Measurements from ENCODE around the gene PIK3AP1.

PIK3AP1 gene

GRCh38 chr10:96708456-96708855 is 11.9 kb downstream of the PIK3AP1 start:
- Histone ChIP-seq H3K4me1 (ENCODE audit: low read depth, poor library complexity, severe bottlenecking) (no peaks in the 10 kb centered on the region), H3K4me3 (IDR thresholded peaks at IDR 0.05; ENCODE audit: insufficient read depth, low read depth, low read length) (no peak overlapping the region), H3K9ac (no peak overlapping the region), H3K27me3 (ENCODE audit: insufficient read depth, low read depth) (no peaks in the 10 kb centered on the region), H4K20me1 (ENCODE audit: insufficient read depth) (no peaks in the 10 kb centered on the region), H2AFZ (ENCODE audit: low read depth) (no peak overlapping the region), H3K36me3 (ENCODE audit: insufficient read depth) (no peaks in the 10 kb centered on the region), H3K79me2 (ENCODE audit: insufficient read depth, low read depth) (no peaks in the 10 kb centered on the region), H3K27ac (no peak overlapping the region), H3K4me2 (no peak overlapping the region)
- TF ChIP-seq, protein P1, sequence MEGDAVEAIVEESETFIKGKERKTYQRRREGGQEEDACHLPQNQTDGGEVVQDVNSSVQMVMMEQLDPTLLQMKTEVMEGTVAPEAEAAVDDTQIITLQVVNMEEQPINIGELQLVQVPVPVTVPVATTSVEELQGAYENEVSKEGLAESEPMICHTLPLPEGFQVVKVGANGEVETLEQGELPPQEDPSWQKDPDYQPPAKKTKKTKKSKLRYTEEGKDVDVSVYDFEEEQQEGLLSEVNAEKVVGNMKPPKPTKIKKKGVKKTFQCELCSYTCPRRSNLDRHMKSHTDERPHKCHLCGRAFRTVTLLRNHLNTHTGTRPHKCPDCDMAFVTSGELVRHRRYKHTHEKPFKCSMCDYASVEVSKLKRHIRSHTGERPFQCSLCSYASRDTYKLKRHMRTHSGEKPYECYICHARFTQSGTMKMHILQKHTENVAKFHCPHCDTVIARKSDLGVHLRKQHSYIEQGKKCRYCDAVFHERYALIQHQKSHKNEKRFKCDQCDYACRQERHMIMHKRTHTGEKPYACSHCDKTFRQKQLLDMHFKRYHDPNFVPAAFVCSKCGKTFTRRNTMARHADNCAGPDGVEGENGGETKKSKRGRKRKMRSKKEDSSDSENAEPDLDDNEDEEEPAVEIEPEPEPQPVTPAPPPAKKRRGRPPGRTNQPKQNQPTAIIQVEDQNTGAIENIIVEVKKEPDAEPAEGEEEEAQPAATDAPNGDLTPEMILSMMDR (conservative IDR thresholded peaks at IDR 0.05; ENCODE audit: low read depth, low read length), result no peak

GRCh38 chr10:96706331-96706853 is 13.9 kb downstream of the PIK3AP1 start:
- Histone ChIP-seq H2AFZ (ENCODE audit: low read depth) (no peak overlapping the region), H3K9ac (no peak overlapping the region), H3K79me2 (ENCODE audit: insufficient read depth, low read depth) (no peaks in the 10 kb centered on the region), H3K27me3 (ENCODE audit: insufficient read depth, low read depth) (no peaks in the 10 kb centered on the region), H3K4me2 (no peak overlapping the region), H3K4me1 (ENCODE audit: low read depth, poor library complexity, severe bottlenecking) (no peaks in the 10 kb centered on the region), H3K36me3 (ENCODE audit: insufficient read depth) (no peaks in the 10 kb centered on the region), H3K4me3 (IDR thresholded peaks at IDR 0.05; ENCODE audit: insufficient read depth, low read depth, low read length) (no peak overlapping the region), H3K27ac (no peak overlapping the region), H4K20me1 (ENCODE audit: insufficient read depth) (no peaks in the 10 kb centered on the region)
- TF ChIP-seq, protein P1 (conservative IDR thresholded peaks at IDR 0.05; ENCODE audit: low read depth, low read length), result no peak

- Histone ChIP-seq H3K36me3 (ENCODE audit: insufficient read depth) (no peaks in the 10 kb centered on the region), H3K4me1 (ENCODE audit: low read depth, poor library complexity, severe bottlenecking) (no peaks in the 10 kb centered on the region), H3K79me2 (ENCODE audit: insufficient read depth, low read depth) (no peaks in the 10 kb centered on the region), H3K27ac (no peak overlapping the region), H3K9ac (no peak overlapping the region), H3K4me2 (no peak overlapping the region), H3K27me3 (ENCODE audit: insufficient read depth, low read depth) (no peaks in the 10 kb centered on the region), H4K20me1 (ENCODE audit: insufficient read depth) (no peaks in the 10 kb centered on the region), H2AFZ (ENCODE audit: low read depth) (no peak overlapping the region), H3K4me3 (IDR thresholded peaks at IDR 0.05; ENCODE audit: insufficient read depth, low read depth, low read length) (no peak overlapping the region)
- TF ChIP-seq, protein P1 (conservative IDR thresholded peaks at IDR 0.05; ENCODE audit: low read depth, low read length), result no peak
Measured at GRCh38 chr10:96705134-96705533, 15.2 kb downstream of the PIK3AP1 start.

DNA sequence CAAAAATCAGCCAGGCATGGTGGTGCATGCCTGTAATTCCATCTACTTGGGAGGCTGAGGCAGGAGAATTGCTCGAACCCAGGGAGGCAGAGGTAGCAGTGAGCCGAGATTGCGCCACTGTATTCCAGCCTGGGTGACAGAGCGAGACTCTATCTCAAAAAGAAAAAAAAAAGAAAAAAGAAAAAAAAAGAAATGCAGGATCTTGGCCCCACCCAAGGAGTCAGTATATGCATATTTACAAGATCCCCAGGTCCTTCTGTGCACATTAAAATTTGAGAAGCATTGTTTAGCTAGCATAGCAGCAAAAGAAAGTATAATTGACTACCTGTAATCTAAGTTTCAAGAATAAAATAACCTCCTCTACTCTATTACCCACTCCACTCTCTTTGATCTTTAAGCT is 15.8 kb downstream of the PIK3AP1 start:
- Histone ChIP-seq H3K4me3 (IDR thresholded peaks at IDR 0.05; ENCODE audit: insufficient read depth, low read depth, low read length) (no peak overlapping the region), H2AFZ (ENCODE audit: low read depth) (no peak overlapping the region), H4K20me1 (ENCODE audit: insufficient read depth) (no peaks in the 10 kb centered on the region), H3K4me1 (ENCODE audit: low read depth, poor library complexity, severe bottlenecking) (no peaks in the 10 kb centered on the region), H3K9ac (no peak overlapping the region), H3K79me2 (ENCODE audit: insufficient read depth, low read depth) (no peaks in the 10 kb centered on the region), H3K27me3 (ENCODE audit: insufficient read depth, low read depth) (no peaks in the 10 kb centered on the region), H3K4me2 (no peak overlapping the region), H3K36me3 (ENCODE audit: insufficient read depth) (no peaks in the 10 kb centered on the region), H3K27ac (no peak overlapping the region)
- TF ChIP-seq, protein P1 (conservative IDR thresholded peaks at IDR 0.05; ENCODE audit: low read depth, low read length), result no peak

Data from KMS-11 (cell line).